Heart right ventricle (tissue), 16 donors: ENCODE results near the gene C12orf54. TPM values are rescaled to one million over a fixed set of nuclear protein-coding genes. Genes with fewer than 3 reads are reported as not detected.
"Not testable (repeated sequence)": the region's sequence is repeated elsewhere in the genome, so short reads cannot be mapped to it uniquely, and the experiment has no call there.

Experiments
- ATAC-seq, 8 donors: fragments of 200-7000 bp; cut with Tn5 transposase; one replicate each; pipeline ENCODE4 v1.9.1; 2020; ENCODE audit warnings: mild to moderate bottlenecking in 8 of 8, moderate library complexity in 8 of 8, moderate number of reproducible peaks in 1 of 8
- DNase-seq, 2 donors: peaks; one replicate each; pipeline ENCODE4 v3.0.0-alpha.2; 2020
- H3K27ac ChIP-seq, 10 donors: fragments of 200-600 bp; sonication (generic) in 2 of 10; one replicate each; pipeline versions ENCODE4 v1.5.0 to v1.8.0; 2020 to 2022; ENCODE audit warnings: mild to moderate bottlenecking in 3 of 10
- H3K27me3 ChIP-seq, 7 donors: fragments of 200-600 bp; one replicate each; pipeline ENCODE4 v1.8.0; 2021 to 2022; ENCODE audit warnings: mild to moderate bottlenecking in 2 of 7
- H3K36me3 ChIP-seq, 9 donors: fragments of 200-600 bp; sonication (generic) in 1 of 9; one replicate each; pipeline versions ENCODE4 v1.5.0 to v1.8.0; 2020 to 2022; ENCODE audit warnings: mild to moderate bottlenecking in 2 of 9
- H3K4me1 ChIP-seq, 9 donors: fragments of 200-600 bp; sonication (generic) in 1 of 9; one replicate each; pipeline versions ENCODE4 v1.5.0 to v1.8.0; 2020 to 2022; ENCODE audit warnings: mild to moderate bottlenecking in 4 of 9
- H3K4me3 ChIP-seq, 10 donors: fragments of 200-600 bp; sonication (generic) in 2 of 10; one replicate each; pipeline versions ENCODE4 v1.5.0 to v1.8.0; 2020 to 2022; ENCODE audit warnings: mild to moderate bottlenecking in 7 of 10, moderate library complexity in 2 of 10
- H3K9me3 ChIP-seq, 11 donors: fragments of 200-600 bp in 10 of 11; sonication (generic) in 2 of 11; one replicate each; pipeline versions ENCODE4 v1.5.0 to v1.8.0; 2013 to 2022; ENCODE audit warnings: mild to moderate bottlenecking in 2 of 11, control low read depth in 1 of 11, moderate library complexity in 1 of 11
- CTCF ChIP-seq, 9 donors: fragments of 200-600 bp; sonication (generic) in 2 of 9; IDR thresholded peaks; one replicate each; pipeline versions ENCODE4 v1.5.0 to v1.8.0; 2021 to 2022; ENCODE audit warnings: antibody characterized with exemption in 9 of 9, mild to moderate bottlenecking in 5 of 9, moderate library complexity in 1 of 9
- WGBS, 2 donors: extraction: QIAGEN DNeasy Blood & Tissue Kit; methylation state at CpG; one replicate each; pipeline ENCODE4 v1.1.7; 2013; ENCODE audit warnings: inconsistent platforms in 1 of 2; 5-methylcytosine and 5-hydroxymethylcytosine counted together
- intact Hi-C, 10 donors: fragments of 100-400 bp; cut with DNase I; formaldehyde crosslinking; loops; one replicate each; pipeline versions ENCODE4 v1.11.1 to v1.14.2; 2022
- polyA plus RNA-seq, 2 donors: library from polyadenylated mRNA; stranded (reverse); fragments of 200-250 nt; gene quantifications; one replicate each; pipeline ENCODE4 v1.2.3, GENCODE V29; 2013
- total RNA-seq, 10 donors: library from RNA; stranded (reverse); fragmentation: NEBNext Ultra II Directional in 3 of 10; extraction: Animal tissue kit (Norgen Biotek cat#: 25700) in 3 of 10; gene quantifications; one replicate each; pipeline versions ENCODE4 v1.2.1 to v1.2.4, GENCODE V29; 2021 to 2023
- donor health status: Arrhythmogenic right ventricular cardiomyopathy.
- donor health status: ischemic (EF 13 %, LVEDD 7.1; RV severe dilation, severe dysfunction).
- donor health status: healthy with polysubstance abuse.
- donor health status: DM: no; HTN: yes; CAD: no.
- donor health status: DM: no; HTN: no; CAD: no.
- donor health status: ischemic (EF 25% LVEDD 6.9; RV normal size, moderate dysfunction).
- donor health status: ischemic (EF 25% LVEDD 5.7; RV mildly dilated, moderate dysfunction).
- donor health status: healthy.
- donor health status: DM: yes; HTN: yes; CAD: no.
- donor health status: Ischemic cardiomyopathy.
- donor health status: ischemic (EF 35%, LVEDD 5.7; RV mildly dilated, moderate dysfunction).
- donor health status: nonischemic (EF 11% LVEDD 7.7; RV severe dilation, severe dysfunction).
- donor health status: DM: yes; HTN: yes; CAD: no.
- donor health status: PGD.
- donor health status: ischemic (EF 29% LVEDD 5.4; RV normal size, mild dysfunction).
- donor health status: nonischemic (EF 23%, LVEDD 6.1; RV moderate dilation, normal function).

C12orf54 gene
- total and polyA plus RNA-seq, 12 donors = not detected

- Histone ChIP-seq H3K36me3 (no peaks in the 10 kb centered on the region), H3K27ac (no peak overlapping the region), H3K4me3 (no peak overlapping the region), H3K27me3 (no peaks in the 10 kb centered on the region), H3K9me3 (peaks cover 0 to 8% (median 0%) of the 10 kb centered on the region in 11 donors), H3K4me1 (no peaks in the 10 kb centered on the region)
- ATAC-seq (no peak), DNase-seq (no peak)
- TF ChIP-seq CTCF (IDR thresholded peaks at IDR 0.05) = no peak
- intact Hi-C loops = loop anchor here in 3 of 10 donors (2.0 to 10.0 kb wide), 2 partner anchors 50 to 200 kb away; no protein-coding TSS in a partner anchor
- WGBS, 2 donors = 63 to 68% methylated on average over 2 of the region's 2 CpGs
Observed at GRCh38 chr12:48455116-48455515, 27.2 kb upstream of the C12orf54 start.

- Histone ChIP-seq H3K27me3 (no peaks in the 10 kb centered on the region), H3K36me3 (no peaks in the 10 kb centered on the region), H3K4me1 (no peaks in the 10 kb centered on the region), H3K27ac (no peak overlapping the region), H3K4me3 (no peak overlapping the region), H3K9me3 (peaks cover 0 to 10% (median 0%) of the 10 kb centered on the region in 11 donors)
- no peak for DNase-seq
- no peak for TF ChIP-seq CTCF (IDR thresholded peaks at IDR 0.05)
- 70 to 72% methylated on average over 6 of the region's 6 CpGs for WGBS, 2 donors
- no peak for ATAC-seq
- intact Hi-C loops = loop anchor here in 2 of 10 donors (10.0 kb wide), 1 partner anchor 204 kb away; no protein-coding TSS in a partner anchor
Observed at GRCh38 chr12:48459259-48459658, 23.0 kb upstream of the C12orf54 start.

DNA sequence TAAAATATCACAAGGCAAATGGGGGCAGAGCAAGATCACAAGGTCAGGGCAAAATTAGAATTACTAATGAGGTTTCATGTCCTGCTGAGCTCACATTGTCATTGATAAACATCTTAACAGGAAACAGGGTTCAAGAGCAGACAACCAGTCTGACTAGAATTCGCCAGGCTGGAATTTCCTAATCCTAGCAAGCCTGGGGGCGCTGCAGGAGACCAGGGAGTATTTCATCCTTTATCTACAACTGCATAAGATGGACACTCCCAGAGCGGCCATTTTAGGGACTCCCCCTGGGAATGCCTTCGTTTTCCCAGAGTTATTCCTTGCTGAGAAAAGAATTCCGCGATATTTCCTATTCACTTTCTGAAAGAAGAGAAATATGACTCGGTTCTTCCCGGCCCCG is 13.3 kb upstream of the C12orf54 start:
- intact Hi-C loops, ATAC-seq, H3K27me3 ChIP-seq, DNase-seq, H3K36me3 ChIP-seq, H3K27ac ChIP-seq, H3K4me1 ChIP-seq, H3K4me3 ChIP-seq: not testable (repeated sequence)
- WGBS, 2 donors = 78 to 82% methylated on average over 9 of the region's 9 CpGs
- H3K9me3 ChIP-seq = peaks cover 0 to 53% (median 27%) of the 10 kb centered on the region in 11 donors

- DNase-seq (no peak), ATAC-seq (no peak)
- Histone ChIP-seq H3K36me3 (no peaks in the 10 kb centered on the region), H3K27me3 (no peaks in the 10 kb centered on the region), H3K27ac (no peak within 1 kb of the TSS), H3K4me3 (no peak within 1 kb of the TSS), H3K4me1 (no peaks in the 10 kb centered on the region), H3K9me3 (peaks cover 0 to 54% (median 27%) of the 10 kb centered on the region in 11 donors)
- intact Hi-C loops = no loop called here
- 92 to 94% methylated on average over 7 of the region's 7 CpGs for WGBS, 2 donors
- no peak for TF ChIP-seq CTCF (IDR thresholded peaks at IDR 0.05)
Observed at GRCh38 chr12:48472259-48472658, 10.0 kb upstream of the C12orf54 start, which contains the start of gene ANP32D. Gene ANP32D, plus strand, starts transcription at chr12:48472559. Its CDS starts 106 bp downstream, at chr12:48472665.

DNA sequence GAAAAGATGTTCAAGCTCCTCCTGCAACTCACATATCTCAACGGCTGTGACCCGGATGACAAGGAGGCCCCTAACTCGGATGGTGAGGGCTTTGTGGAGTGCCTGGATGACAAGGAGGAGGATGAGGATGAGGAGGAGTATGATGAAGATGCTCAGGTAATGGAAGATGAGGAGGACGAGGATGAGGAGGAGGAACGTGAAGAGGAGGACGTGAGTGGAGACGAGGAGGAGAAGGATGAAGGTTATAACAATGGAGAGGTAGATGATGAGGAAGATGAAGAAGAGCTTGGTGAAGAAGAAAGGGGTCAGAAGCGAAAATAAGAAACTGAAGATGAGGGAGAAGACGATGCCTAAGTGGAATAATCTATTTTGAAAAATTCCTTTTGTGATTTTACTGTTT is 9.2 kb upstream of the C12orf54 start:
- Histone ChIP-seq H3K27me3 (no peaks in the 10 kb centered on the region), H3K9me3 (peaks cover 0 to 47% (median 26%) of the 10 kb centered on the region in 11 donors), H3K36me3 (no peaks in the 10 kb centered on the region), H3K4me3 (no peak overlapping the region), H3K4me1 (no peaks in the 10 kb centered on the region), H3K27ac (no peak overlapping the region)
- DNase-seq = no peak
- intact Hi-C loops = no loop called here
- 80 to 81% methylated on average over 9 of the region's 9 CpGs for WGBS, 2 donors
- ATAC-seq = no peak
- no peak for TF ChIP-seq CTCF (IDR thresholded peaks at IDR 0.05)

DNA sequence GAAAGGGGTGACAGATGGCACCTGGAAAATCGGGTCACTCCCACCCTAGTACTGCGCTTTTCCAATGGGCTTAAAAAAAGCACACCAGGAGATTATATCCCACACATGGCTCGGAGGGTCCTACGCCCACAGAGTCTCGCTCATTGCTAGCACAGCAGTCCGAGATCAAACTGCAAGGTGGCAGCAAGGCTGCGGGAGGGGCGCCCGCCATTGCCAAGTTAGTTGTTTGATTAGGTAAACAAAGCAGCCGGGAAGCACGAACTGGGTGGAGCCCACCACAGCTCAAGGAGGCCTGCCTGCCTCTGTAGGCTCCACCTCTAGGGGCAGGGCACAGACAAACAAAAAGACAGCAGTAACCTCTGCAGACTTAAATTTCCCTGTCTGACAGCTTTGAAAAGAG is 7.8 kb upstream of the C12orf54 start:
- intact Hi-C loops, H3K27me3 ChIP-seq, ATAC-seq, H3K4me1 ChIP-seq, H3K36me3 ChIP-seq, DNase-seq, H3K4me3 ChIP-seq, H3K27ac ChIP-seq: not testable (repeated sequence)
- H3K9me3 ChIP-seq = peaks cover 0 to 38% (median 17%) of the 10 kb centered on the region in 11 donors
- 87 to 94% methylated on average over 11 of the region's 11 CpGs for WGBS, 2 donors
